VCaP (cell line): ENCODE data around the gene BIRC7.

ENCODE experiments used
- H3K27ac ChIP-seq: fragments of 450-650 bp; 2 replicates; pipeline ENCODE4 v1.5.1; 2017
- TF ChIP-seq, protein P1 (sequence below): fragments of 450-650 bp; conservative IDR thresholded peaks from 2 replicates; pipeline ENCODE4 v1.5.1; 2017; ENCODE audit warnings: mild to moderate bottlenecking, moderate library complexity

BIRC7 gene

DNA sequence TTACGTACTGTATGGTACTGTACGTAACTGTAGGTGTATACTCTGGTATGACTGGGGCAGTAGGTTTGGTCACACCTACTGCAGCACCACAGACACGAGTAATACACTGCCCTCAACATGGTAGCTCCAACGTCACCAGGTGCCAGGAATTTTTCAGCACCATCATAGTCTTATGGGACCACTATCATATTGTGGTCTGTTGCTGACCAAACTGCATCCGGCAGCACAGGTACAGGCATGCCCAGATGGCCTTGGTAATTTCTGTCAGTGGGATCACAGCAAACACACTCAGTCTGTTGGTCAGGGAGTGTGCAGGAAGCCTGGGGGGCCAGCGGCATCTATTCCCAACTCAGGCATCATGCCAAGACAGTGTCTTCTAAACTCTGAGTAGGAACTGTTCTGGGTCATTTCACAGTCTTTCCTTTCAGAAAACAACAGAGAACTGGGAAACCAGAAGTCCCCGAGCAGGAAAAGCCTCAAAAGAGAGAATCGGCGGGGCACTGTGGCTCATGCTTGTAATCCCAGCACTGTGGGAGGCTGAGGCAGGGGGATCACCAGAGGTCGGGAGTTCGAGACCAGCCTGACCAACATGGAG lies 25.6 kb upstream of the BIRC7 start:
- peak overlapping the region; percentile 99 for H3K27ac ChIP-seq
- TF ChIP-seq, protein P1, sequence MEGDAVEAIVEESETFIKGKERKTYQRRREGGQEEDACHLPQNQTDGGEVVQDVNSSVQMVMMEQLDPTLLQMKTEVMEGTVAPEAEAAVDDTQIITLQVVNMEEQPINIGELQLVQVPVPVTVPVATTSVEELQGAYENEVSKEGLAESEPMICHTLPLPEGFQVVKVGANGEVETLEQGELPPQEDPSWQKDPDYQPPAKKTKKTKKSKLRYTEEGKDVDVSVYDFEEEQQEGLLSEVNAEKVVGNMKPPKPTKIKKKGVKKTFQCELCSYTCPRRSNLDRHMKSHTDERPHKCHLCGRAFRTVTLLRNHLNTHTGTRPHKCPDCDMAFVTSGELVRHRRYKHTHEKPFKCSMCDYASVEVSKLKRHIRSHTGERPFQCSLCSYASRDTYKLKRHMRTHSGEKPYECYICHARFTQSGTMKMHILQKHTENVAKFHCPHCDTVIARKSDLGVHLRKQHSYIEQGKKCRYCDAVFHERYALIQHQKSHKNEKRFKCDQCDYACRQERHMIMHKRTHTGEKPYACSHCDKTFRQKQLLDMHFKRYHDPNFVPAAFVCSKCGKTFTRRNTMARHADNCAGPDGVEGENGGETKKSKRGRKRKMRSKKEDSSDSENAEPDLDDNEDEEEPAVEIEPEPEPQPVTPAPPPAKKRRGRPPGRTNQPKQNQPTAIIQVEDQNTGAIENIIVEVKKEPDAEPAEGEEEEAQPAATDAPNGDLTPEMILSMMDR: no peak

DNA sequence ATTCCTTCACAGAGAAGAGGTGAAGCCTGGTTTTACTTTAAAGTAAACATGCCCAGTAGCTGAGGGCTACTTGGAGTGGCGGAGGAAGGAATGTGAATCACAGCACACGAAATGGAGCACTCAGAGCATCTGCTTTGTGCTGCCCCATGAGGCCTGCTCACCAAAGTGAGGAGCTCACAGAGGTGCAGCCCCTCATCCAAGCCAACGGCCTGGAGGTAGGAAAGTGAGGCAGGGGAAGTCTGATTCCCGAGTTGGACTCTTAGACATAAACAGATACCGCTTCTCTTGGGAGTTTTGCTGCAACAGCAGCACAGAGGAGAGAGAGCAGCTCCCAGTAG lies 23.3 kb upstream of the BIRC7 start:
- peak overlapping the region; percentile 99; the same call in 1 of the 2 replicates for H3K27ac ChIP-seq

DNA sequence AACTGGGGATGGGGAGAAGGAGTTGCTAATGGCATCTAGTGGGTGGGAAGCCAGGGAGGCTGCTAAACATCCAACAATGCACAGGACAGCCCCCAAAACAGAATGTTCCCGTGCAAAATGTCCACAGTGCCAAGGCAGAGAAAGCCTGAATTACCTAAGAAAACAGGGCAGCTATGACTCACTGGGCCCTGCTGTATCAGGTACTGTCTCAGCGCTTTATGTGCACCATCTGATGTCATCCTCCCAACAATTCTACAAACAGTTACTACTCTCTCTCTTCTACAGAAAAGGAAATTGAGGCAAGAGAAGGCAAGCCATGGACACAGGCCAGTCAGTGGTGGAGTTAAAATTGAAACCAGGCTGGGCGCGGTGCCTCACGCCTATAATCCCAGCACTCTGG lies 22.9 kb upstream of the BIRC7 start:
- TF ChIP-seq, protein P1: no peak
- peak overlapping the region; percentile 99 for H3K27ac ChIP-seq

More for the DNA sequence above, 23.3 kb upstream of the BIRC7 start:
- TF ChIP-seq, protein P1: no peak

DNA sequence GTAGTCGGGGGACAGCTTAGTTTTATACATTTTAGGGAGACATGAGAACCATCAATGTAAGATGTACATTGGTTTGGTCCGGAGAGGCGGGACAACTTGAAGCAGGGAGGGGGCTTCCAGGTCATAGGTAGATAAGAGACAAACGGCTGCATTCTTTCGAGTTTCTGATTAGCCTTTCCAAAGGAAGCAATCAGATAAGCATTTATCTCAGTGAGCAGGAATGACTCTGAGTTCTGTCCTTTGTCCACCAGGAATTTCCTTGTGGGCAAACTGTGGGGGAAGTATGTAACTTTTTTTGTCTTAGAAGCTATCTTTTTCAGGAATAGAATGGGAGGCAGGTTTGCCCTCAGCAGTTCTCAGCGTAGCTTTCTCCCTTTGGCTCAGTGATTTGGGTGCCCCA lies 21.2 kb upstream of the BIRC7 start:
- peak overlapping the region; percentile 99 for H3K27ac ChIP-seq
- TF ChIP-seq, protein P1: no peak

- TF ChIP-seq, protein P1: peak; percentile 82
- peak overlapping the region; percentile 99 for H3K27ac ChIP-seq
Measured at GRCh38 chr20:63215101-63216040, 20.3 kb upstream of the BIRC7 start.

DNA sequence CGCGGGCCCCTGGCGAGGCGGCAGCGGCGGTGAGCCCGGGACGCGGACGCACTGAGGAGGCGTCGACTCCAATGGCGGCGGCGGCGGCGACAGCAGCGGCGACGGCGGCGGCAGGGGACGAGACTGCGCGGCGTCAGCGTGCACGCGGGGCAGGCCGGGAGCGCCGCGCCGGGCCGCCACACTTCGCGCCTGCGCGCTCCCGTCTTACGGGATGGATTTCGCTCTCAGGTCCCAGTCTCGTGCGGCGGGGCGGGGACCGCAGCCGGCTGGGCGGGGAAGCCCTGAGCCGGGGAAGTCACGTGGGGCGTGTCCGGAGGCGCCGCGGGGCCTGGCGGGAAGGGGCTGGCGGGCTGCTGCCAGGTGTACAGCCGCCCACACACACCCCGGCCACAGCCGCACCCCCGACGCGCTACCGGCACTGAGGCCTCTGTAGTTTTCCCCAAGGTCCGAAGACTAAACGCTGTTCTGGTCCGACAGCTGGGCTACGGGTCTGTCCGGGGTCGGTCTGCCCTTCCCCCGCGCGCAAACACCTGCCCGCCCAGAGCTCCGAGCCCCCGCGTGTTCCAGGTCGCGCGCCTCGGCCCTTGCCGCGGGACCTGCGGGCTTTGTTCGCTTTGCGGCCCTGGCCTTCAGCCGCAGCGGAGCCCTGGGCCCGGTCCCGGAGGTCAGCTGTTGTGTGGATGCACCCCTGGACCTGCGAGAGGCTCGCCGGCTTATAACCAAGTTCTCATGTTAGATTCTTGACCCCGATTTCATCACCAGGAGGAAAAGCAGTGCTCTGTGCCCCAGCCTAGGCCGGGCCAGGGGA lies 19.5 kb upstream of the BIRC7 start, which contains the start of gene YTHDF1:
YTHDF1 (minus strand) TSS at position 91 of the 808 bp plus-strand sequence. CDS start 239 bp downstream, outside the sequence.
- TF ChIP-seq, protein P1: no peak
- H3K27ac ChIP-seq: peak within 1 kb of the TSS; percentile 99
